ENCODE data around the gene TCP11.

DNA sequence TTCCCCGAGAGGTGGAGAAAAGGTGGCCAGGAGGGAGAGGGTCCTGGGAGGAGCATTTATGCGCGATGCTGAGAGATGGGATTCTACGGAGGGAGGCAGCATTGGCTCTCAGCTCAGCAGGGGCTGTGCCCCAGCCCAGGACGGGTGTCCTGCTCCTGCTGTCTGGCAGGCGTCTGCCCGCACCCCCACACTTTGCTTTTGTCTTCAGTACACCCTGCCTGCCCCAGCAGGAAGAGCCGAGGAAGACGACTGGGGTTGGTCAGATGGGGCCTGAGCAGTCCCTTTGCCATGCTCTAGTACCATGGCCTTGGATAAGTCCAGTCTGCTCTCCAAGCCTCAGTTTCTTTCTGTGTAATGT lies 68.5 kb downstream of the TCP11 start:
- TF ChIP-seq, protein P1, sequence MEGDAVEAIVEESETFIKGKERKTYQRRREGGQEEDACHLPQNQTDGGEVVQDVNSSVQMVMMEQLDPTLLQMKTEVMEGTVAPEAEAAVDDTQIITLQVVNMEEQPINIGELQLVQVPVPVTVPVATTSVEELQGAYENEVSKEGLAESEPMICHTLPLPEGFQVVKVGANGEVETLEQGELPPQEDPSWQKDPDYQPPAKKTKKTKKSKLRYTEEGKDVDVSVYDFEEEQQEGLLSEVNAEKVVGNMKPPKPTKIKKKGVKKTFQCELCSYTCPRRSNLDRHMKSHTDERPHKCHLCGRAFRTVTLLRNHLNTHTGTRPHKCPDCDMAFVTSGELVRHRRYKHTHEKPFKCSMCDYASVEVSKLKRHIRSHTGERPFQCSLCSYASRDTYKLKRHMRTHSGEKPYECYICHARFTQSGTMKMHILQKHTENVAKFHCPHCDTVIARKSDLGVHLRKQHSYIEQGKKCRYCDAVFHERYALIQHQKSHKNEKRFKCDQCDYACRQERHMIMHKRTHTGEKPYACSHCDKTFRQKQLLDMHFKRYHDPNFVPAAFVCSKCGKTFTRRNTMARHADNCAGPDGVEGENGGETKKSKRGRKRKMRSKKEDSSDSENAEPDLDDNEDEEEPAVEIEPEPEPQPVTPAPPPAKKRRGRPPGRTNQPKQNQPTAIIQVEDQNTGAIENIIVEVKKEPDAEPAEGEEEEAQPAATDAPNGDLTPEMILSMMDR (IDR thresholded peaks at IDR 0.05): no peak
- no peak for TF ChIP-seq POLR2A (IDR thresholded peaks at IDR 0.05)

Measured in vagina (tissue), 2 donors.